Measurements from ENCODE around the gene ICA1.
A peak's percentile ranks its signal among the peaks of the same experiment; 100 is the strongest.

ICA1 gene

GRCh38 chr7:8157296-8157695, 104.7 kb downstream of the ICA1 start:
- DNase-seq, result no peak

- no peak for DNase-seq
Observed at GRCh38 chr7:8155836-8156235, 106.1 kb downstream of the ICA1 start.

GRCh38 chr7:8154272-8154671, 107.7 kb downstream of the ICA1 start:
- DNase-seq, result peak; percentile 94

- DNase-seq, result no peak
Observed at GRCh38 chr7:8152489-8153192, 109.3 kb downstream of the ICA1 start.

GRCh38 chr7:8151161-8151725, 110.7 kb downstream of the ICA1 start:
- DNase-seq, result no peak

GRCh38 chr7:8149222-8149621, 112.7 kb downstream of the ICA1 start:
- DNase-seq, result no peak

- DNase-seq, result no peak
Observed at GRCh38 chr7:8147760-8148463, 114.1 kb downstream of the ICA1 start.

GRCh38 chr7:8146788-8147413, 115.1 kb downstream of the ICA1 start:
- no peak for DNase-seq

GRCh38 chr7:8146106-8146787, 115.7 kb downstream of the ICA1 start:
- no peak for DNase-seq

- DNase-seq, result no peak
Observed at GRCh38 chr7:8144856-8145255, 117.1 kb downstream of the ICA1 start.

GRCh38 chr7:8143151-8143874, 118.7 kb downstream of the ICA1 start:
- no peak for DNase-seq

GRCh38 chr7:8142477-8142876, 119.5 kb downstream of the ICA1 start:
- DNase-seq, result no peak

GRCh38 chr7:8141070-8141469, 120.9 kb downstream of the ICA1 start:
- no peak for DNase-seq

- no peak for DNase-seq
Observed at GRCh38 chr7:8136051-8136730, 125.8 kb downstream of the ICA1 start.

- DNase-seq, result no peak
Observed at GRCh38 chr7:8135417-8135816, 126.5 kb downstream of the ICA1 start.

- DNase-seq, result no peak
Observed at GRCh38 chr7:8134089-8134733, 127.8 kb downstream of the ICA1 start.

- no peak for DNase-seq
Observed at GRCh38 chr7:8133188-8133848, 128.6 kb downstream of the ICA1 start.

- DNase-seq, result no peak
Observed at GRCh38 chr7:8131694-8132605, 130.0 kb downstream of the ICA1 start.

GRCh38 chr7:8130663-8131062, 131.3 kb downstream of the ICA1 start:
- no peak for DNase-seq

- no peak for DNase-seq
Observed at GRCh38 chr7:8129318-8129659, 132.7 kb downstream of the ICA1 start.
